ENCODE results near the gene CLEC1A.

The CLEC1A gene

GRCh38 chr12:10088955-10089900 lies 9.6 kb downstream of the CLEC1A start:
- H3K36me3 ChIP-seq (ENCODE audit: control insufficient read depth in 4 of 4, insufficient read depth in 4 of 4, low read length in 3 of 4), result no peaks in the 10 kb centered on the region
- 98% methylated on average over 4 of the region's 8 CpGs for WGBS (ENCODE audit: insufficient coverage)
- H3K9me3 ChIP-seq (ENCODE audit: control extremely low read depth in 1 of 5, control insufficient read depth in 4 of 5, insufficient read depth in 2 of 5, low read depth in 1 of 5, low read length in 4 of 5), result peaks cover 0 to 6% (median 0%) of the 10 kb centered on the region in 5 experiments
- H3K27ac ChIP-seq (ENCODE audit: insufficient read depth in 1 of 2, low read depth in 1 of 2, low read length in 2 of 2, poor library complexity in 1 of 2, severe bottlenecking in 2 of 2), result no peak overlapping the region
- ChIA-PET CTCF (no interaction called here), POLR2A (no interaction called here)
- no peaks in the 10 kb centered on the region for H3K27me3 ChIP-seq (replicated peaks in 2 of 5; ENCODE audit: control insufficient read depth in 4 of 5, insufficient read depth in 5 of 5, low read length in 4 of 5)
- no peak for DNase-seq
- no peak overlapping the region for H3K4me3 ChIP-seq (ENCODE audit: control insufficient read depth in 1 of 7, extremely low read depth in 1 of 7, insufficient read depth in 4 of 7, low read depth in 2 of 7, low read length in 6 of 7)
- no peaks in the 10 kb centered on the region for H3K4me1 ChIP-seq (ENCODE audit: control extremely low read depth in 1 of 4, control insufficient read depth in 4 of 4, insufficient read depth in 4 of 4, low read length in 3 of 4)

- no peaks in the 10 kb centered on the region for H3K27me3 ChIP-seq (replicated peaks in 2 of 5; ENCODE audit: control insufficient read depth in 4 of 5, insufficient read depth in 5 of 5, low read length in 4 of 5)
- no peak overlapping the region for H3K4me3 ChIP-seq (ENCODE audit: control insufficient read depth in 1 of 7, extremely low read depth in 1 of 7, insufficient read depth in 4 of 7, low read depth in 2 of 7, low read length in 6 of 7)
- no peaks in the 10 kb centered on the region for H3K36me3 ChIP-seq (ENCODE audit: control insufficient read depth in 4 of 4, insufficient read depth in 4 of 4, low read length in 3 of 4)
- peaks cover 0 to 9% (median 3%) of the 10 kb centered on the region in 5 experiments for H3K9me3 ChIP-seq (ENCODE audit: control extremely low read depth in 1 of 5, control insufficient read depth in 4 of 5, insufficient read depth in 2 of 5, low read depth in 1 of 5, low read length in 4 of 5)
- H3K27ac ChIP-seq (ENCODE audit: insufficient read depth in 1 of 2, low read depth in 1 of 2, low read length in 2 of 2, poor library complexity in 1 of 2, severe bottlenecking in 2 of 2), result no peak overlapping the region
- no peaks in the 10 kb centered on the region for H3K4me1 ChIP-seq (ENCODE audit: control extremely low read depth in 1 of 4, control insufficient read depth in 4 of 4, insufficient read depth in 4 of 4, low read length in 3 of 4)
- CTCF ChIA-PET, result no interaction called here
- POLR2A ChIA-PET, result no interaction called here
- no peak for DNase-seq
Observed at GRCh38 chr12:10088031-10088430, 10.8 kb downstream of the CLEC1A start.

- Histone ChIP-seq H3K4me1 (ENCODE audit: control extremely low read depth in 1 of 4, control insufficient read depth in 4 of 4, insufficient read depth in 4 of 4, low read length in 3 of 4) (peaks cover 0 to 15% (median 12%) of the 10 kb centered on the region in 4 experiments), H3K4me3 (ENCODE audit: control insufficient read depth in 1 of 7, extremely low read depth in 1 of 7, insufficient read depth in 4 of 7, low read depth in 2 of 7, low read length in 6 of 7) (no peak overlapping the region), H3K9me3 (ENCODE audit: control extremely low read depth in 1 of 5, control insufficient read depth in 4 of 5, insufficient read depth in 2 of 5, low read depth in 1 of 5, low read length in 4 of 5) (peaks cover 0 to 9% (median 3%) of the 10 kb centered on the region in 5 experiments), H3K36me3 (ENCODE audit: control insufficient read depth in 4 of 4, insufficient read depth in 4 of 4, low read length in 3 of 4) (no peaks in the 10 kb centered on the region), H3K27me3 (replicated peaks in 2 of 5; ENCODE audit: control insufficient read depth in 4 of 5, insufficient read depth in 5 of 5, low read length in 4 of 5) (no peaks in the 10 kb centered on the region), H3K27ac (ENCODE audit: insufficient read depth in 1 of 2, low read depth in 1 of 2, low read length in 2 of 2, poor library complexity in 1 of 2, severe bottlenecking in 2 of 2) (no peak overlapping the region)
- no CpG with 5 or more reads among the region's 3 CpGs for WGBS (ENCODE audit: insufficient coverage)
- ChIA-PET POLR2A (interaction anchor here (0.7 kb wide), 1 partner anchor 324 kb away, joined by 3 read pairs; no protein-coding TSS in a partner anchor), CTCF (no interaction called here)
- no peak for DNase-seq
Observed at GRCh38 chr12:10086387-10086786, 12.4 kb downstream of the CLEC1A start.

- ChIA-PET POLR2A (no interaction called here), CTCF (interaction anchor here (0.7 to 2.0 kb wide), 3 partner anchors 16 to 114 kb away, joined by 3 to 5 read pairs (median 3); no protein-coding TSS in a partner anchor)
- no peaks in the 10 kb centered on the region for H3K36me3 ChIP-seq (ENCODE audit: control insufficient read depth in 4 of 4, insufficient read depth in 4 of 4, low read length in 3 of 4)
- no peak overlapping the region for H3K27ac ChIP-seq (ENCODE audit: insufficient read depth in 1 of 2, low read depth in 1 of 2, low read length in 2 of 2, poor library complexity in 1 of 2, severe bottlenecking in 2 of 2)
- peaks cover 0 to 9% (median 4%) of the 10 kb centered on the region in 5 experiments for H3K9me3 ChIP-seq (ENCODE audit: control extremely low read depth in 1 of 5, control insufficient read depth in 4 of 5, insufficient read depth in 2 of 5, low read depth in 1 of 5, low read length in 4 of 5)
- DNase-seq, result no peak
- no CpG with 5 or more reads among the region's 6 CpGs for WGBS (ENCODE audit: insufficient coverage)
- peaks cover 0 to 15% (median 12%) of the 10 kb centered on the region in 4 experiments for H3K4me1 ChIP-seq (ENCODE audit: control extremely low read depth in 1 of 4, control insufficient read depth in 4 of 4, insufficient read depth in 4 of 4, low read length in 3 of 4)
- H3K4me3 ChIP-seq (ENCODE audit: control insufficient read depth in 1 of 7, extremely low read depth in 1 of 7, insufficient read depth in 4 of 7, low read depth in 2 of 7, low read length in 6 of 7), result no peak overlapping the region
- H3K27me3 ChIP-seq (replicated peaks in 2 of 5; ENCODE audit: control insufficient read depth in 4 of 5, insufficient read depth in 5 of 5, low read length in 4 of 5), result no peaks in the 10 kb centered on the region
Observed at GRCh38 chr12:10084733-10085132, 14.1 kb downstream of the CLEC1A start.

- Histone ChIP-seq H3K36me3 (ENCODE audit: control insufficient read depth in 4 of 4, insufficient read depth in 4 of 4, low read length in 3 of 4) (no peaks in the 10 kb centered on the region), H3K4me3 (ENCODE audit: control insufficient read depth in 1 of 7, extremely low read depth in 1 of 7, insufficient read depth in 4 of 7, low read depth in 2 of 7, low read length in 6 of 7) (no peak overlapping the region), H3K4me1 (ENCODE audit: control extremely low read depth in 1 of 4, control insufficient read depth in 4 of 4, insufficient read depth in 4 of 4, low read length in 3 of 4) (peaks cover 0 to 15% (median 12%) of the 10 kb centered on the region in 4 experiments), H3K27me3 (replicated peaks in 2 of 5; ENCODE audit: control insufficient read depth in 4 of 5, insufficient read depth in 5 of 5, low read length in 4 of 5) (no peaks in the 10 kb centered on the region), H3K9me3 (ENCODE audit: control extremely low read depth in 1 of 5, control insufficient read depth in 4 of 5, insufficient read depth in 2 of 5, low read depth in 1 of 5, low read length in 4 of 5) (peaks cover 0 to 9% (median 4%) of the 10 kb centered on the region in 5 experiments), H3K27ac (ENCODE audit: insufficient read depth in 1 of 2, low read depth in 1 of 2, low read length in 2 of 2, poor library complexity in 1 of 2, severe bottlenecking in 2 of 2) (peak overlapping the region in 1 of 2 experiments; percentile 22)
- POLR2A ChIA-PET, result interaction anchor here (0.6 kb wide), 1 partner anchor 18 kb away, joined by 9 read pairs; no protein-coding TSS in a partner anchor
- CTCF ChIA-PET, result interaction anchor here (0.8 to 2.4 kb wide), 4 partner anchors 9 to 48 kb away, joined by 3 to 14 read pairs (median 4); no protein-coding TSS in a partner anchor
- 14% methylated on average over 5 of the region's 5 CpGs for WGBS (ENCODE audit: insufficient coverage)
- DNase-seq, result peak in 2 of 3 donors; percentile 71 to 78
Observed at GRCh38 chr12:10082117-10082874, 16.5 kb downstream of the CLEC1A start.

- Histone ChIP-seq H3K4me3 (ENCODE audit: control insufficient read depth in 1 of 7, extremely low read depth in 1 of 7, insufficient read depth in 4 of 7, low read depth in 2 of 7, low read length in 6 of 7) (no peak overlapping the region), H3K36me3 (ENCODE audit: control insufficient read depth in 4 of 4, insufficient read depth in 4 of 4, low read length in 3 of 4) (no peaks in the 10 kb centered on the region), H3K4me1 (ENCODE audit: control extremely low read depth in 1 of 4, control insufficient read depth in 4 of 4, insufficient read depth in 4 of 4, low read length in 3 of 4) (peaks cover 0 to 8% (median under 1%) of the 10 kb centered on the region in 4 experiments), H3K27ac (ENCODE audit: insufficient read depth in 1 of 2, low read depth in 1 of 2, low read length in 2 of 2, poor library complexity in 1 of 2, severe bottlenecking in 2 of 2) (no peak overlapping the region), H3K9me3 (ENCODE audit: control extremely low read depth in 1 of 5, control insufficient read depth in 4 of 5, insufficient read depth in 2 of 5, low read depth in 1 of 5, low read length in 4 of 5) (no peaks in the 10 kb centered on the region), H3K27me3 (replicated peaks in 2 of 5; ENCODE audit: control insufficient read depth in 4 of 5, insufficient read depth in 5 of 5, low read length in 4 of 5) (no peaks in the 10 kb centered on the region)
- DNase-seq, result no peak
- ChIA-PET POLR2A (no interaction called here), CTCF (no interaction called here)
Observed at GRCh38 chr12:10075451-10075850, 23.3 kb downstream of the CLEC1A start.
